GM18868 (cell line): ENCODE measurements around the gene THSD8.

ENCODE experiments used
- ATAC-seq: cut with Tn5 transposase; IDR thresholded peaks from one replicate; pipeline ENCODE4 v1.9.1; 2021; ENCODE audit warnings: mild to moderate bottlenecking, moderate library complexity; ENCODE audit not compliant: unreplicated experiment

The THSD8 gene

GRCh38 chr19:12847159-12848139 is 45.6 kb downstream of the THSD8 start:
- ATAC-seq: no peak
